ENCODE measurements around the gene SPATA17.

SPATA17 gene

DNA sequence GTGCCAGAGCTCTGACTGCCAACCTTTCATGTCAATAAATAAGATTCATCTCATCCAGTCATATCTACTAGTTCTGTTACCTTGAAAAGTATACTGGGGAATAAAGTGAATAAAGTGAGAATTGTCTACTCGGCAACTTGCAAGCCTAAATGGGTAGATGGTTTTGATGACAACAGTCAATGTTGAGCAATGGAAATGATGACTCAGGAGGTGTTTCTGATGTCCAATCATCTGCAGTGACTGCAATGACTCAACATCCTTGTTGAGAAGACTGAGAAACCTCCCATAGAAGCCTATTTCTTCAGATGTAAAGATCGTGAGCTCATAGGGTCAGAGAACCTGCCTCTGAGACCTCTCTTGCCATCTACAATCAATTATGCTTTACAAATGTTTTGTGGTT is 276.4 kb downstream of the SPATA17 start:
- Histone ChIP-seq H3K4me3 (ENCODE audit: low read depth, low read length) (no peak overlapping the region), H3K27ac (ENCODE audit: extremely low read depth, low read depth, low read length) (no peak overlapping the region), H3K9me3 (ENCODE audit: control insufficient read depth, insufficient read depth, low read depth, low read length) (no peaks in the 10 kb centered on the region), H3K36me3 (ENCODE audit: control insufficient read depth in 2 of 2, insufficient read depth in 1 of 2, low read length in 2 of 2) (no peaks in the 10 kb centered on the region), H3K4me1 (ENCODE audit: control insufficient read depth, insufficient read depth, low read length) (no peaks in the 10 kb centered on the region)
- TF ChIP-seq ZNF214 (tag by site-specific recombination; IDR thresholded peaks at IDR 0.05; ENCODE audit: borderline replicate concordance) (no peak), ZNF211 (tag by site-specific recombination; IDR thresholded peaks at IDR 0.05; ENCODE audit: low read depth) (no peak), ZNF768 (tag by site-specific recombination; IDR thresholded peaks at IDR 0.05) (no peak), ZNF155 (tag by site-specific recombination; IDR thresholded peaks at IDR 0.05) (no peak), ZNF24 (tag by site-specific recombination; IDR thresholded peaks at IDR 0.05) (no peak), KLF7 (tag by site-specific recombination; IDR thresholded peaks at IDR 0.05; ENCODE audit: borderline replicate concordance) (no peak), ZNF549 (tag by site-specific recombination; IDR thresholded peaks at IDR 0.05) (no peak), SP2 (tag by site-specific recombination; IDR thresholded peaks at IDR 0.05) (no peak), ZNF677 (tag by site-specific recombination; IDR thresholded peaks at IDR 0.05) (no peak), ZNF184 (tag by site-specific recombination; IDR thresholded peaks at IDR 0.05) (no peak), ZNF629 (tag by site-specific recombination; IDR thresholded peaks at IDR 0.05) (no peak), ZNF624 (tag by site-specific recombination; IDR thresholded peaks at IDR 0.05) (no peak)
- TF ChIP-seq, protein P1, sequence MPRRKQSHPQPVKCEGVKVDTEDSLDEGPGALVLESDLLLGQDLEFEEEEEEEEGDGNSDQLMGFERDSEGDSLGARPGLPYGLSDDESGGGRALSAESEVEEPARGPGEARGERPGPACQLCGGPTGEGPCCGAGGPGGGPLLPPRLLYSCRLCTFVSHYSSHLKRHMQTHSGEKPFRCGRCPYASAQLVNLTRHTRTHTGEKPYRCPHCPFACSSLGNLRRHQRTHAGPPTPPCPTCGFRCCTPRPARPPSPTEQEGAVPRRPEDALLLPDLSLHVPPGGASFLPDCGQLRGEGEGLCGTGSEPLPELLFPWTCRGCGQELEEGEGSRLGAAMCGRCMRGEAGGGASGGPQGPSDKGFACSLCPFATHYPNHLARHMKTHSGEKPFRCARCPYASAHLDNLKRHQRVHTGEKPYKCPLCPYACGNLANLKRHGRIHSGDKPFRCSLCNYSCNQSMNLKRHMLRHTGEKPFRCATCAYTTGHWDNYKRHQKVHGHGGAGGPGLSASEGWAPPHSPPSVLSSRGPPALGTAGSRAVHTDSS (tag by site-specific recombination; IDR thresholded peaks at IDR 0.05), result no peak
- TF ChIP-seq, protein P2, sequence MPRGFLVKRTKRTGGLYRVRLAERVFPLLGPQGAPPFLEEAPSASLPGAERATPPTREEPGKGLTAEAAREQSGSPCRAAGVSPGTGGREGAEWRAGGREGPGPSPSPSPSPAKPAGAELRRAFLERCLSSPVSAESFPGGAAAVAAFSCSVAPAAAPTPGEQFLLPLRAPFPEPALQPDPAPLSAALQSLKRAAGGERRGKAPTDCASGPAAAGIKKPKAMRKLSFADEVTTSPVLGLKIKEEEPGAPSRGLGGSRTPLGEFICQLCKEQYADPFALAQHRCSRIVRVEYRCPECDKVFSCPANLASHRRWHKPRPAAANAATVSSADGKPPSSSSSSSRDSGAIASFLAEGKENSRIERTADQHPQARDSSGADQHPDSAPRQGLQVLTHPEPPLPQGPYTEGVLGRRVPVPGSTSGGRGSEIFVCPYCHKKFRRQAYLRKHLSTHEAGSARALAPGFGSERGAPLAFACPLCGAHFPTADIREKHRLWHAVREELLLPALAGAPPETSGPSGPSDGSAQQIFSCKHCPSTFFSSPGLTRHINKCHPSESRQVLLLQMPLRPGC (tag by site-specific recombination; IDR thresholded peaks at IDR 0.05), result no peak
- TF ChIP-seq, protein P3, sequence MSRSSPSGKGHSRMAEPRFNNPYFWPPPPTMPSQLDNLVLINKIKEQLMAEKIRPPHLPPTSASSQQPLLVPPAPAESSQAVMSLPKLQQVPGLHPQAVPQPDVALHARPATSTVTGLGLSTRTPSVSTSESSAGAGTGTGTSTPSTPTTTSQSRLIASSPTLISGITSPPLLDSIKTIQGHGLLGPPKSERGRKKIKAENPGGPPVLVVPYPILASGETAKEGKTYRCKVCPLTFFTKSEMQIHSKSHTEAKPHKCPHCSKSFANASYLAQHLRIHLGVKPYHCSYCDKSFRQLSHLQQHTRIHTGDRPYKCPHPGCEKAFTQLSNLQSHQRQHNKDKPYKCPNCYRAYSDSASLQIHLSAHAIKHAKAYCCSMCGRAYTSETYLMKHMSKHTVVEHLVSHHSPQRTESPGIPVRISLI (tag by site-specific recombination; IDR thresholded peaks at IDR 0.05), result no peak
- TF ChIP-seq, protein P4, sequence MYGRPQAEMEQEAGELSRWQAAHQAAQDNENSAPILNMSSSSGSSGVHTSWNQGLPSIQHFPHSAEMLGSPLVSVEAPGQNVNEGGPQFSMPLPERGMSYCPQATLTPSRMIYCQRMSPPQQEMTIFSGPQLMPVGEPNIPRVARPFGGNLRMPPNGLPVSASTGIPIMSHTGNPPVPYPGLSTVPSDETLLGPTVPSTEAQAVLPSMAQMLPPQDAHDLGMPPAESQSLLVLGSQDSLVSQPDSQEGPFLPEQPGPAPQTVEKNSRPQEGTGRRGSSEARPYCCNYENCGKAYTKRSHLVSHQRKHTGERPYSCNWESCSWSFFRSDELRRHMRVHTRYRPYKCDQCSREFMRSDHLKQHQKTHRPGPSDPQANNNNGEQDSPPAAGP (tag by site-specific recombination; IDR thresholded peaks at IDR 0.05), result no peak
- CTCF ChIA-PET, result no interaction called here
- POLR2A ChIA-PET, result no interaction called here

DNA sequence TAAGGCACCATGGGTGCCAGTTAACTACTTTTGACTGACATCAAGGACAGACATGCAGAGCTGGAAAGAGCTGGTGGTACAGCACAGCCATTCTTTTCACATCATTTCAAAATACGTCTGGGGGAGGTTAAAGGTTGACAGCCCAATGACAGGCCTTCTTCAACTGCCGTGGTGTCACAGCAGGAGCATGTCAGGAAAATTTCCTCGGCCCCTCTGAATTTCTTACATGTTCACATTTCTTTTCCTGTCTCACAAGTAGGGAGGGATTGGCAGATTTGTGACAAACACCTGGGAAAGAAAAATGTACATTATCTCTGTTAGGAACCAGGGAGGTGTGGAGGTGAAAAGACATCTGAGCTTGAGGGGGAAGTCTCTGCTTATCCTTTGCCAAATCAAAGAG is 279.1 kb downstream of the SPATA17 start:
- no peaks in the 10 kb centered on the region for H3K36me3 ChIP-seq (ENCODE audit: control insufficient read depth in 2 of 2, insufficient read depth in 1 of 2, low read length in 2 of 2)
- no peaks in the 10 kb centered on the region for H3K9me3 ChIP-seq (ENCODE audit: control insufficient read depth, insufficient read depth, low read depth, low read length)
- ChIA-PET CTCF (interaction anchor here (0.6 to 1.2 kb wide), 2 partner anchors 861 to 1197 kb away, joined by 3 read pairs; no protein-coding TSS in a partner anchor), POLR2A (no interaction called here)
- no peaks in the 10 kb centered on the region for H3K4me1 ChIP-seq (ENCODE audit: control insufficient read depth, insufficient read depth, low read length)
- no peak overlapping the region for H3K27ac ChIP-seq (ENCODE audit: extremely low read depth, low read depth, low read length)
- H3K4me3 ChIP-seq (ENCODE audit: low read depth, low read length), result no peak overlapping the region
- TF ChIP-seq KLF7 (tag by site-specific recombination; IDR thresholded peaks at IDR 0.05; ENCODE audit: borderline replicate concordance) (no peak), SP7 (tag by site-specific recombination; IDR thresholded peaks at IDR 0.05) (no peak), ZNF600 (tag by site-specific recombination; IDR thresholded peaks at IDR 0.05) (no peak), ZNF777 (tag by site-specific recombination; IDR thresholded peaks at IDR 0.05; ENCODE audit: borderline replicate concordance) (no peak)
- TF ChIP-seq, protein P5, sequence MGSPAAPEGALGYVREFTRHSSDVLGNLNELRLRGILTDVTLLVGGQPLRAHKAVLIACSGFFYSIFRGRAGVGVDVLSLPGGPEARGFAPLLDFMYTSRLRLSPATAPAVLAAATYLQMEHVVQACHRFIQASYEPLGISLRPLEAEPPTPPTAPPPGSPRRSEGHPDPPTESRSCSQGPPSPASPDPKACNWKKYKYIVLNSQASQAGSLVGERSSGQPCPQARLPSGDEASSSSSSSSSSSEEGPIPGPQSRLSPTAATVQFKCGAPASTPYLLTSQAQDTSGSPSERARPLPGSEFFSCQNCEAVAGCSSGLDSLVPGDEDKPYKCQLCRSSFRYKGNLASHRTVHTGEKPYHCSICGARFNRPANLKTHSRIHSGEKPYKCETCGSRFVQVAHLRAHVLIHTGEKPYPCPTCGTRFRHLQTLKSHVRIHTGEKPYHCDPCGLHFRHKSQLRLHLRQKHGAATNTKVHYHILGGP (tag by site-specific recombination; IDR thresholded peaks at IDR 0.05), result no peak

Data from HEK293 (cell line).